CD4-positive, alpha-beta memory T cell (primary cell): ENCODE measurements around the gene RAP1A. TPM values are rescaled to one million over a fixed set of nuclear protein-coding genes. Genes with fewer than 3 reads are reported as not detected.
"Not testable (repeated sequence)": the region's sequence is repeated elsewhere in the genome, so short reads cannot be mapped to it uniquely, and the experiment has no call there.

Source experiments
- CTCF ChIA-PET: fragments of 350-600 bp; sonication (Branson Sonifier 250); formaldehyde crosslinking; loops from one replicate; lab custom pipeline; 2021; ENCODE audit warnings: inconsistent platforms; ENCODE audit not compliant: partially characterized antibody; lab: Charles Lee
- POLR2A ChIA-PET: fragments of 350-600 bp; sonication (Branson Sonifier 250); formaldehyde crosslinking; loops from one replicate; lab custom pipeline; 2021; ENCODE audit not compliant: partially characterized antibody; lab: Charles Lee
- DNase-seq, 5 donors: peaks; one replicate each; pipeline versions ENCODE4 v3.0.0 to v3.0.0-alpha.2; 2020 to 2022; ENCODE audit warnings: mixed read lengths in 1 of 5
- H3K27ac ChIP-seq: one replicate; pipeline ENCODE4 v1.7.0; 2013; ENCODE audit warnings: low read depth, low read length
- H3K27me3 ChIP-seq: 2 replicates; pipeline ENCODE4 v1.7.0; 2013; ENCODE audit warnings: mild to moderate bottlenecking, low read length, moderate library complexity; ENCODE audit not compliant: insufficient read depth
- H3K36me3 ChIP-seq: 2 replicates; pipeline ENCODE4 v1.7.0; 2013; ENCODE audit warnings: mild to moderate bottlenecking, low read length, moderate library complexity; ENCODE audit not compliant: insufficient read depth
- H3K4me1 ChIP-seq: 2 replicates; pipeline ENCODE4 v1.7.0; 2013; ENCODE audit warnings: mild to moderate bottlenecking, low read length, moderate library complexity; ENCODE audit not compliant: insufficient read depth
- H3K4me3 ChIP-seq, 2 donors: one replicate each; pipeline ENCODE4 v1.7.0; 2013; ENCODE audit warnings: low read length in 2 of 2, mild to moderate bottlenecking in 1 of 2
- H3K9me3 ChIP-seq, 2 donors: one replicate each; pipeline ENCODE4 v1.7.0; 2013; ENCODE audit warnings: low read length in 2 of 2, control low read depth in 1 of 2; ENCODE audit not compliant: control insufficient read depth in 1 of 2
- H3K27ac Mint-ChIP-seq, 7 donors: one replicate each; pipeline ENCODE4 v1.8.0; 2020 to 2021; ENCODE audit warnings: mixed read lengths in 7 of 7, mild to moderate bottlenecking in 6 of 7, inconsistent platforms in 3 of 7, moderate library complexity in 3 of 7
- H3K27me3 Mint-ChIP-seq, 2 donors: one replicate each; pipeline ENCODE4 v1.8.0; 2020 to 2021; ENCODE audit warnings: mixed read lengths in 2 of 2
- H3K36me3 Mint-ChIP-seq, 2 donors: one replicate each; pipeline ENCODE4 v1.8.0; 2020 to 2021; ENCODE audit warnings: mixed read lengths in 2 of 2, inconsistent platforms in 1 of 2, mild to moderate bottlenecking in 1 of 2
- H3K4me1 Mint-ChIP-seq, 4 donors: one replicate each; pipeline ENCODE4 v1.8.0; 2020 to 2021; ENCODE audit warnings: mixed read lengths in 4 of 4, mild to moderate bottlenecking in 1 of 4
- H3K4me3 Mint-ChIP-seq, 8 donors: one replicate each; pipeline ENCODE4 v1.8.0; 2020 to 2021; ENCODE audit warnings: mixed read lengths in 8 of 8, mild to moderate bottlenecking in 7 of 8, moderate library complexity in 6 of 8, inconsistent platforms in 3 of 8
- H3K9me3 Mint-ChIP-seq, 8 donors: one replicate each; pipeline ENCODE4 v1.8.0; 2020 to 2021; ENCODE audit warnings: mixed read lengths in 8 of 8, mild to moderate bottlenecking in 5 of 8, inconsistent platforms in 3 of 8, moderate library complexity in 1 of 8
- intact Hi-C: fragments of 100-400 bp; cut with micrococcal nuclease; formaldehyde crosslinking; loops from one replicate; pipeline ENCODE4 v1.15.1; 2023
- polyA plus RNA-seq, 2 donors: library from polyadenylated mRNA; unstranded; fragments of 300-500 nt; fragmentation: Illumina TruSeq; gene quantifications; one replicate each; pipeline ENCODE4 v1.2.3, GENCODE V29; 2021
- total RNA-seq, 2 experiments: library from RNA; stranded (reverse); gene quantifications; one replicate each; pipeline ENCODE4 v1.2.3, GENCODE V29; 2021

RAP1A gene
- total and polyA plus RNA-seq, 4 experiments from 2014 or later, result 67.2 to 134 (median 108) TPM

- intact Hi-C loops, result loop anchor here (1.0 to 2.0 kb wide), 2 partner anchors 15 to 17 kb away; partner anchors contain the start of gene DDX20
- H3K9me3 Mint-ChIP-seq, result peaks cover 0 to 2% (median 0%) of the 10 kb centered on the region in 8 donors
- H3K27me3 ChIP-seq, result peaks cover 18% of the 10 kb centered on the region
- H3K4me1 ChIP-seq, result peaks cover 28% of the 10 kb centered on the region
- peak overlapping the region in 6 of 7 donors; percentile 18 to 92 (median 62) for H3K27ac Mint-ChIP-seq
- POLR2A ChIA-PET, result interaction anchor here (0.9 to 5.5 kb wide), 5 partner anchors 9 to 263 kb away, joined by 3 to 47 read pairs (median 19); partner anchors contain the start of gene DDX20
- no peaks in the 10 kb centered on the region for H3K36me3 ChIP-seq
- peaks cover 6 to 18% of the 10 kb centered on the region in 2 donors for H3K27me3 Mint-ChIP-seq
- no peak overlapping the region for H3K27ac ChIP-seq
- H3K9me3 ChIP-seq, result no peaks in the 10 kb centered on the region
- H3K4me1 Mint-ChIP-seq, result peaks cover 10 to 27% (median 17%) of the 10 kb centered on the region in 4 donors
- CTCF ChIA-PET, result interaction anchor here (4.9 kb wide), 1 partner anchor 25 kb away, joined by 31 read pairs; no protein-coding TSS in a partner anchor
- H3K36me3 Mint-ChIP-seq, result no peaks in the 10 kb centered on the region
- peak overlapping the region; percentile 79 to 93 (median 89) for H3K4me3 Mint-ChIP-seq
- peak in 3 of 5 donors; percentile 14 to 35 (median 29) for DNase-seq
- peak overlapping the region; percentile 68 to 70 for H3K4me3 ChIP-seq
These were observed 120.6 kb downstream of the RAP1A start for GRCh38 chr1:111739925-111740765.

GRCh38 chr1:111742292-111742691, 122.7 kb downstream of the RAP1A start:
- H3K4me1 ChIP-seq, result peaks cover 28% of the 10 kb centered on the region
- H3K27ac ChIP-seq, H3K27ac Mint-ChIP-seq, H3K9me3 ChIP-seq, H3K4me3 ChIP-seq, H3K36me3 Mint-ChIP-seq, H3K4me3 Mint-ChIP-seq, intact Hi-C loops, H3K9me3 Mint-ChIP-seq, DNase-seq, POLR2A ChIA-PET, H3K36me3 ChIP-seq, H3K27me3 ChIP-seq: not testable (repeated sequence)
- Mint-ChIP-seq H3K4me1 (peaks cover 10 to 28% (median 17%) of the 10 kb centered on the region in 4 donors), H3K27me3 (peaks cover 6 to 17% of the 10 kb centered on the region in 2 donors)
- CTCF ChIA-PET, result interaction anchor here (2.4 to 3.7 kb wide), 4 partner anchors 12 to 234 kb away, joined by 8 to 15 read pairs (median 12); no protein-coding TSS in a partner anchor

GRCh38 chr1:111742938-111743549, 123.5 kb downstream of the RAP1A start:
- H3K27ac Mint-ChIP-seq, result no peak overlapping the region
- Histone ChIP-seq H3K4me1 (peaks cover 22% of the 10 kb centered on the region), H3K27me3 (peaks cover 7% of the 10 kb centered on the region), H3K36me3 (no peaks in the 10 kb centered on the region), H3K4me3 (no peak overlapping the region), H3K9me3 (no peaks in the 10 kb centered on the region), H3K27ac (no peak overlapping the region)
- peaks cover 8 to 25% (median 14%) of the 10 kb centered on the region in 4 donors for H3K4me1 Mint-ChIP-seq
- ChIA-PET POLR2A (no interaction called here), CTCF (interaction anchor here (1.1 to 3.7 kb wide), 6 partner anchors 11 to 235 kb away, joined by 3 to 15 read pairs (median 9); no protein-coding TSS in a partner anchor)
- no peak for DNase-seq
- intact Hi-C loops, result no loop called here
- no peaks in the 10 kb centered on the region for H3K9me3 Mint-ChIP-seq
- no peaks in the 10 kb centered on the region for H3K36me3 Mint-ChIP-seq
- H3K4me3 Mint-ChIP-seq, result no peak overlapping the region
- peaks cover 6 to 11% of the 10 kb centered on the region in 2 donors for H3K27me3 Mint-ChIP-seq

- H3K36me3 Mint-ChIP-seq, result no peaks in the 10 kb centered on the region
- H3K9me3 ChIP-seq, result no peaks in the 10 kb centered on the region
- H3K4me3 Mint-ChIP-seq, result no peak overlapping the region
- H3K4me1 ChIP-seq, result peaks cover 15% of the 10 kb centered on the region
- CTCF ChIA-PET, result interaction anchor here (0.9 to 3.7 kb wide), 7 partner anchors 11 to 262 kb away, joined by 3 to 15 read pairs (median 8); no protein-coding TSS in a partner anchor
- no peak overlapping the region for H3K4me3 ChIP-seq
- POLR2A ChIA-PET, result interaction anchor here (1.2 kb wide), 1 partner anchor 11 kb away, joined by 5 read pairs; the partner anchor contains the start of gene DDX20
- H3K27ac Mint-ChIP-seq, result no peak overlapping the region
- H3K27me3 ChIP-seq, result peaks cover 7% of the 10 kb centered on the region
- H3K27ac ChIP-seq, result no peak overlapping the region
- H3K27me3 Mint-ChIP-seq, result peaks cover 6 to 9% of the 10 kb centered on the region in 2 donors
- H3K9me3 Mint-ChIP-seq, result no peaks in the 10 kb centered on the region
- intact Hi-C loops, result no loop called here
- peaks cover 7 to 20% (median 11%) of the 10 kb centered on the region in 4 donors for H3K4me1 Mint-ChIP-seq
- H3K36me3 ChIP-seq, result no peaks in the 10 kb centered on the region
- DNase-seq, result no peak
These were observed 124.1 kb downstream of the RAP1A start for GRCh38 chr1:111743679-111744101.

GRCh38 chr1:111745675-111746613, 126.4 kb downstream of the RAP1A start:
- Mint-ChIP-seq H3K27ac (peak overlapping the region in 2 of 7 donors; percentile 48 to 50), H3K4me3 (no peak overlapping the region), H3K36me3 (no peaks in the 10 kb centered on the region), H3K27me3 (peaks cover under 1% of the 10 kb centered on the region in 2 donors), H3K4me1 (peaks cover 0 to 8% (median 4%) of the 10 kb centered on the region in 4 donors), H3K9me3 (no peaks in the 10 kb centered on the region)
- H3K4me3 ChIP-seq, result no peak overlapping the region
- peaks cover 6% of the 10 kb centered on the region for H3K27me3 ChIP-seq
- H3K36me3 ChIP-seq, result no peaks in the 10 kb centered on the region
- no peak overlapping the region for H3K27ac ChIP-seq
- no peaks in the 10 kb centered on the region for H3K9me3 ChIP-seq
- ChIA-PET CTCF (interaction anchor here (1.0 to 4.1 kb wide), 8 partner anchors 14 to 264 kb away, joined by 3 to 50 read pairs (median 11); no protein-coding TSS in a partner anchor), POLR2A (no interaction called here)
- intact Hi-C loops, result no loop called here
- no peaks in the 10 kb centered on the region for H3K4me1 ChIP-seq
- no peak for DNase-seq

- ChIA-PET POLR2A (interaction anchor here (0.9 to 1.2 kb wide), 4 partner anchors 32 to 243 kb away, joined by 3 to 7 read pairs (median 4); partner anchors contain the start of genes ADORA3 and TMIGD3), CTCF (interaction anchor here (0.9 to 4.1 kb wide), 21 partner anchors 8 to 293 kb away, joined by 3 to 50 read pairs (median 6); partner anchors contain the start of genes ADORA3, INKA2 and TMIGD3)
- intact Hi-C loops, result no loop called here
- Mint-ChIP-seq H3K36me3 (no peaks in the 10 kb centered on the region), H3K27me3 (no peaks in the 10 kb centered on the region), H3K27ac (peak overlapping the region in 1 of 7 donors; percentile 50), H3K9me3 (no peaks in the 10 kb centered on the region), H3K4me1 (peaks cover 0 to 6% (median 2%) of the 10 kb centered on the region in 4 donors), H3K4me3 (no peak overlapping the region)
- no peak overlapping the region for H3K4me3 ChIP-seq
- H3K9me3 ChIP-seq, result no peaks in the 10 kb centered on the region
- no peaks in the 10 kb centered on the region for H3K27me3 ChIP-seq
- H3K27ac ChIP-seq, result no peak overlapping the region
- DNase-seq, result no peak
- H3K36me3 ChIP-seq, result no peaks in the 10 kb centered on the region
- no peaks in the 10 kb centered on the region for H3K4me1 ChIP-seq
These were observed 127.0 kb downstream of the RAP1A start for GRCh38 chr1:111746614-111746999.
